NCI-H2171 (cell line): ENCODE data around the gene MAN2B1.

Experiments used
- DNase-seq: peaks from one replicate; lab custom pipeline; 2025; lab: John Stamatoyannopoulos, UW

Gene MAN2B1

GRCh38 chr19:12617646-12618045, 48.9 kb downstream of the MAN2B1 start:
- DNase-seq, result no peak

GRCh38 chr19:12611361-12611699, 55.2 kb downstream of the MAN2B1 start:
- peak; percentile 79 for DNase-seq

GRCh38 chr19:12610540-12611360, 55.8 kb downstream of the MAN2B1 start, which contains the start of the genes ZNF490 and ZNF791:
TSS of gene ZNF490 (minus strand) at chr19:12610813. CDS start at chr19:12610680, 133 bp downstream.
TSS of gene ZNF791 (plus strand) at chr19:12610920. CDS start at chr19:12611080, 160 bp downstream.
- peak; percentile 99 for DNase-seq

DNA sequence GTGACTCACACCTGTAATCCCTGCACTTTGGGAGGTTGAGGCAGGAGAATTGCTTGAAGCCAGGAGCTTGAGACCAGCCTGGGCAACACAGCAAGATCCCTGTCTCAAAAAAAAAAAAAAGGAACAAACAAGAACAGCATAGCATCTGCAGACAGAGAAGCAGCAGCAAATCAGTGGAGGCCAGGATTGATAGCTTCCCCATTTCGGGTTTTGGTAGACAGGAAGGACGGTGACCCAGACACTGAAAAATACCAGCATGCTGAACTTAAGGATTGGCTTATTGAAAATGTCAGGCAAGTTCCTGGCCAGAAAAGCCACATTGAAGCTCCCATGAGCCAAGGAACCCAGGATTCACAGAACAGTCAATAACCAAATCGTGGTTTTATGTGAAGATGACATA, 58.9 kb downstream of the MAN2B1 start:
- DNase-seq, result no peak

GRCh38 chr19:12606796-12607195, 59.7 kb downstream of the MAN2B1 start:
- no peak for DNase-seq

- no peak for DNase-seq
Measured at GRCh38 chr19:12603714-12604113, 62.8 kb downstream of the MAN2B1 start.

GRCh38 chr19:12597594-12597993, 68.9 kb downstream of the MAN2B1 start:
- DNase-seq, result no peak

DNA sequence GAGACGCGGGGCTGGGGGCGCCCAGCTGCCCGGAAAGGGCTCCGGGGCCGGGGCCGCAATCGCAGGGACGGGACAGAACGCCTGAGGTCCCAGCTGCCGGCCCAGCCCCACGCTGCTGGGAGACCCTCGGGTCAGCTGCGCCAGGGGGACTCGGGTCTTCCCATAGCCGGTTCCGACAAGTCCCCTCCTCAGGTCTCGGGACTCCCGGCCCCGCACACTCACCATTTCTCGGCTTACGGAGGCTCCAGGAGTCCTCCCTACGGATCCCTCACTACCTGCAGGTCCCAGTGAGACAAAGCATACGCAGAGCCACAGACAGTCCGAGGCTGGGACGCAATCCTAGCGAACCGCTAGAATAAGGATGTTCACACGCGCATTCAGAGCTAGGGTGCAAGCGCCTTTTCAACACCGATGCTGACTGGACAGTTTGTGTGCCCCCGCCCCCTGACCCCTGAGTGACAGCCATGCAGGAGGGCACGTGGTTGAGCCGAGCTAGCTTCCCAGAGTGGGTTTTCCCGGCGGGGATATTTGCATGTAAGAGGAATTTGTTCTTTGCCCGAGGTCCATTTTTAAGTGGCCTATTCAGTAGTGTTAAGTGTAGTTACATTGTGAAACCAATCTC, 69.5 kb downstream of the MAN2B1 start:
- no peak for DNase-seq
